Esophagus muscularis mucosa (tissue), 4 donors: ENCODE data around the gene SFTPB. TPM values are rescaled to one million over a fixed set of nuclear protein-coding genes. Genes with fewer than 3 reads are reported as not detected.

Experiments
- DNase-seq: peaks from one replicate; pipeline ENCODE4 v3.0.0-alpha.2; 2017; ENCODE audit errors: extremely low spot score
- H3K27ac ChIP-seq, 4 donors: fragments of 200-600 bp; sonication (generic); replicated peaks in 1 of 4; 1 replicate in 3 of 4; 2 replicates in 1 of 4; pipeline ENCODE4 v1.5.1; 2016 to 2019; ENCODE audit warnings: mild to moderate bottlenecking in 1 of 4
- H3K27me3 ChIP-seq, 4 donors: fragments of 200-600 bp; sonication (generic); one replicate each; pipeline versions ENCODE4 v1.5.1 to v1.6.0; 2016 to 2019
- H3K36me3 ChIP-seq, 4 donors: fragments of 200-600 bp; sonication (generic); one replicate each; pipeline ENCODE4 v1.5.1; 2016 to 2019
- H3K4me1 ChIP-seq, 4 donors: fragments of 200-600 bp; sonication (generic); one replicate each; pipeline ENCODE4 v1.5.1; 2016 to 2019
- H3K4me3 ChIP-seq, 4 donors: fragments of 200-600 bp; sonication (generic); 1 replicate in 2 of 4; 2 replicates in 2 of 4; pipeline ENCODE4 v1.5.1; 2016 to 2019; ENCODE audit warnings: mild to moderate bottlenecking in 4 of 4, moderate library complexity in 1 of 4
- H3K9me3 ChIP-seq, 4 donors: fragments of 200-600 bp; sonication (generic); 1 replicate in 3 of 4; 2 replicates in 1 of 4; pipeline ENCODE4 v1.5.1; 2016 to 2019
- CTCF ChIP-seq, 3 experiments: fragments of 200-600 bp in 2 of 3; fragments of 450-650 bp in 1 of 3; sonication (generic) in 2 of 3; IDR thresholded peaks; one replicate each; pipeline ENCODE4 v1.5.1; 2017 to 2019; ENCODE audit warnings: antibody characterized with exemption in 3 of 3, mild to moderate bottlenecking in 2 of 3, moderate library complexity in 1 of 3
- EP300 ChIP-seq: sonication (generic); formaldehyde crosslinking; IDR thresholded peaks from one replicate; pipeline ENCODE4 v1.6.1; 2017; ENCODE audit warnings: antibody characterized with exemption
- POLR2A ChIP-seq: fragments of 450-650 bp; IDR thresholded peaks from one replicate; pipeline ENCODE4 v1.6.1; 2017; ENCODE audit warnings: antibody characterized with exemption, moderate library complexity, mild to moderate bottlenecking, low read depth
- POLR2AphosphoS5 ChIP-seq, 2 donors: sonication (generic); formaldehyde crosslinking; IDR thresholded peaks; one replicate each; pipeline ENCODE4 v1.6.1; 2017; ENCODE audit warnings: antibody characterized with exemption in 2 of 2
- WGBS: methylation state at CpG from one replicate; pipeline ENCODE4 v1.1.5; 2018; 5-methylcytosine and 5-hydroxymethylcytosine counted together
- intact Hi-C: fragments of 100-400 bp; cut with DNase I; formaldehyde crosslinking; loops from one replicate; pipeline ENCODE4 v1.15.1; 2023
- total RNA-seq, 4 donors: library from RNA; depleted of rRNA; stranded (reverse); fragments of >200 nt; gene quantifications; one replicate each; pipeline versions ENCODE4 v1.1.0 to v1.2.1, GENCODE V29; 2016

Gene SFTPB
- total RNA-seq, 4 donors from 2014 or later: 25.3 to 119 (median 26.6) TPM; not detected in 1

- DNase-seq: no peak
- WGBS: 93% methylated on average over 10 of the region's 15 CpGs
- intact Hi-C loops: no loop called here
- Histone ChIP-seq H3K36me3 (no peaks in the 10 kb centered on the region), H3K4me3 (no peak within 1 kb of the TSS), H3K27me3 (peaks cover 0 to 8% (median 0%) of the 10 kb centered on the region in 4 donors), H3K27ac (no peak within 1 kb of the TSS), H3K4me1 (no peaks in the 10 kb centered on the region), H3K9me3 (no peaks in the 10 kb centered on the region)
- no peak for TF ChIP-seq CTCF (IDR thresholded peaks at IDR 0.05)
- no peak for TF ChIP-seq EP300
- no peak for TF ChIP-seq POLR2A
- TF ChIP-seq POLR2AphosphoS5 (IDR thresholded peaks at IDR 0.05): no peak
Measured at GRCh38 chr2:85694052-85695025, 26.3 kb upstream of the SFTPB start, which contains the start of gene GNLY. GNLY (plus strand) TSS chr2:85694358; CDS start chr2:85694419, 61 bp downstream.

- Histone ChIP-seq H3K4me1 (no peaks in the 10 kb centered on the region), H3K4me3 (no peak overlapping the region), H3K9me3 (no peaks in the 10 kb centered on the region), H3K36me3 (no peaks in the 10 kb centered on the region), H3K27ac (no peak overlapping the region), H3K27me3 (peaks cover 0 to 4% (median 0%) of the 10 kb centered on the region in 4 donors)
- intact Hi-C loops: no loop called here
- TF ChIP-seq CTCF (IDR thresholded peaks at IDR 0.05) (no peak), EP300 (no peak), POLR2AphosphoS5 (IDR thresholded peaks at IDR 0.05) (no peak)
- 83% methylated on average over 5 of the region's 5 CpGs for WGBS
- DNase-seq: no peak
Measured at GRCh38 chr2:85692039-85692645, 24.1 kb upstream of the SFTPB start.

GRCh38 chr2:85690932-85691331 lies 22.9 kb upstream of the SFTPB start:
- Histone ChIP-seq H3K36me3 (no peaks in the 10 kb centered on the region), H3K9me3 (no peaks in the 10 kb centered on the region), H3K4me1 (no peaks in the 10 kb centered on the region), H3K27me3 (no peaks in the 10 kb centered on the region), H3K4me3 (no peak overlapping the region), H3K27ac (no peak overlapping the region)
- intact Hi-C loops: no loop called here
- WGBS: 93% methylated on average over 4 of the region's 4 CpGs
- no peak for DNase-seq
- TF ChIP-seq CTCF (IDR thresholded peaks at IDR 0.05): no peak

GRCh38 chr2:85684806-85685205 lies 16.8 kb upstream of the SFTPB start:
- peaks cover 0 to 25% (median 4%) of the 10 kb centered on the region in 4 donors for H3K4me1 ChIP-seq
- no peak for DNase-seq
- intact Hi-C loops: no loop called here
- no peaks in the 10 kb centered on the region for H3K9me3 ChIP-seq
- no peaks in the 10 kb centered on the region for H3K27me3 ChIP-seq
- H3K36me3 ChIP-seq: no peaks in the 10 kb centered on the region
- WGBS: 84% methylated on average over 4 of the region's 4 CpGs
- H3K27ac ChIP-seq: no peak overlapping the region
- H3K4me3 ChIP-seq: no peak overlapping the region
- TF ChIP-seq CTCF (IDR thresholded peaks at IDR 0.05): no peak
- no peak for TF ChIP-seq POLR2A
- no peak for TF ChIP-seq EP300
- TF ChIP-seq POLR2AphosphoS5 (IDR thresholded peaks at IDR 0.05): no peak
